Choroid plexus epithelial cell (primary cell): ENCODE data around the gene TMEM174.
"Not testable (repeated sequence)": the region's sequence is repeated elsewhere in the genome, so short reads cannot be mapped to it uniquely, and the experiment has no call there.

Source experiments
- DNase-seq: peaks from one replicate; pipeline ENCODE4 v3.0.0-alpha.2; 2010; ENCODE audit warnings: low read depth
- H3K4me3 ChIP-seq: 2 replicates; pipeline ENCODE4 v1.5.1; 2011; ENCODE audit warnings: low read depth, mild to moderate bottlenecking, control low read depth, low read length, moderate library complexity
- CTCF ChIP-seq: conservative IDR thresholded peaks from 2 replicates; pipeline ENCODE4 v1.5.1; 2011; ENCODE audit warnings: low read depth, mild to moderate bottlenecking, control low read depth, inconsistent platforms, low read length, moderate library complexity

The TMEM174 gene

GRCh38 chr5:73215531-73215890 lies 42.5 kb downstream of the TMEM174 start:
- H3K4me3 ChIP-seq: peak overlapping the region; percentile 59
- DNase-seq: no peak
- TF ChIP-seq CTCF: no peak

GRCh38 chr5:73215891-73216610 lies 43.1 kb downstream of the TMEM174 start:
- peak; percentile 68 for TF ChIP-seq CTCF
- H3K4me3 ChIP-seq: peak overlapping the region; percentile 59
- DNase-seq: peak; percentile 77

GRCh38 chr5:73218552-73219171 lies 45.7 kb downstream of the TMEM174 start:
- peak; percentile 84 for DNase-seq
- no peak overlapping the region for H3K4me3 ChIP-seq
- peak; percentile 79 for TF ChIP-seq CTCF

- H3K4me3 ChIP-seq: not testable (repeated sequence)
Measured at GRCh38 chr5:73219336-73219735, 46.3 kb downstream of the TMEM174 start.

GRCh38 chr5:73221161-73221560 lies 48.2 kb downstream of the TMEM174 start:
- no peak for TF ChIP-seq CTCF
- DNase-seq: no peak

More at GRCh38 chr5:73219336-73219735, 46.3 kb downstream of the TMEM174 start:
- not testable (repeated sequence) for DNase-seq

GRCh38 chr5:73221726-73222125 lies 48.7 kb downstream of the TMEM174 start:
- no peak for DNase-seq
- no peak for TF ChIP-seq CTCF
- H3K4me3 ChIP-seq: no peak overlapping the region

More at GRCh38 chr5:73221161-73221560, 48.2 kb downstream of the TMEM174 start:
- no peak overlapping the region for H3K4me3 ChIP-seq

GRCh38 chr5:73222173-73222572 lies 49.2 kb downstream of the TMEM174 start:
- no peak for TF ChIP-seq CTCF
- no peak overlapping the region for H3K4me3 ChIP-seq
- no peak for DNase-seq
